ENCODE data around the gene CRABP2. TPM values are rescaled to one million over a fixed set of nuclear protein-coding genes. Genes with fewer than 3 reads are reported as not detected.

CRABP2 gene
- total RNA-seq, 1 experiment from 2014 or later = 209 TPM

- Histone ChIP-seq H3K9ac (ENCODE audit: low read length) (peak overlapping the region; percentile 94), H3K79me2 (ENCODE audit: insufficient read depth, low read length) (peaks cover 83% of the 10 kb centered on the region), H3K4me1 (ENCODE audit: control insufficient read depth in 1 of 2, insufficient read depth in 2 of 2, low read length in 2 of 2) (peaks cover 29 to 66% of the 10 kb centered on the region in 2 experiments), H3K27ac (ENCODE audit: low read depth, low read length) (peak overlapping the region; percentile 99), H3K9me2 (ENCODE audit: insufficient read depth) (no peaks in the 10 kb centered on the region), H3K27me3 (ENCODE audit: insufficient read depth, low read length) (no peaks in the 10 kb centered on the region), H3K4me2 (ENCODE audit: low read length) (peak overlapping the region; percentile 97), H4K20me1 (ENCODE audit: insufficient read depth) (no peaks in the 10 kb centered on the region), H3K9me3 (ENCODE audit: control insufficient read depth in 1 of 2, insufficient read depth in 1 of 2, low read depth in 1 of 2, low read length in 2 of 2) (no peaks in the 10 kb centered on the region), H2AFZ (ENCODE audit: low read depth, low read length, poor library complexity, severe bottlenecking) (no peak overlapping the region), H3K36me3 (ENCODE audit: control insufficient read depth in 1 of 2, insufficient read depth in 2 of 2, low read length in 2 of 2) (peaks cover 4 to 11% of the 10 kb centered on the region in 2 experiments; a peak in 2 of 4 replicates), H3K4me3 (replicated peaks in 1 of 2; ENCODE audit: low read depth in 1 of 2, low read length in 2 of 2) (peak overlapping the region; percentile 67 to 97)
- TF ChIP-seq REST (IDR thresholded peaks at IDR 0.05; ENCODE audit: low read depth) (no peak), ZFX (IDR thresholded peaks at IDR 0.05) (0 out of 2 replicates have a peak, but pooled peaks have one; percentile 5)
- intact Hi-C loops (cut with micrococcal nuclease) = loop anchor here (10.0 kb wide), 1 partner anchor 245 kb away; the partner anchor contains the start of gene MEF2D
- BruUV-seq (replicated peaks) = no TSS peak
- DNase-seq (ENCODE audit: low read depth, low spot score) (no peak), ATAC-seq (0 out of 2 replicates have a peak, but pooled peaks have one; percentile 3)
- RAD21 ChIA-PET (ENCODE audit: low non-redundant PET in 1 of 2, low total read pairs in 2 of 2, uncharacterized antibody in 2 of 2, unreplicated experiment in 2 of 2) = no interaction called here
- CTCF ChIA-PET = no interaction called here
- POLR2A ChIA-PET = interaction anchor here (0.7 to 1.1 kb wide), 2 partner anchors 8 to 17 kb away, joined by 3 read pairs; partner anchors contain the start of genes MRPL24 and PRCC
These were observed 44.2 kb upstream of the CRABP2 start for GRCh38 chr1:156749419-156750118.

Data from HCT116 (cell line).